ENCODE data around the gene SRP68.

Gene SRP68

GRCh38 chr17:76097716-76098295 is 25.5 kb upstream of the SRP68 start:
- H3K36me3 ChIP-seq (ENCODE audit: insufficient read depth, low read length), result peaks cover 65% of the 10 kb centered on the region
- H3K79me2 ChIP-seq (ENCODE audit: insufficient read depth, low read length), result no peaks in the 10 kb centered on the region
- no peak for TF ChIP-seq EZH2 (IDR thresholded peaks at IDR 0.05; ENCODE audit: borderline replicate concordance, low read length)
- H3K9me3 ChIP-seq (ENCODE audit: low read length), result no peaks in the 10 kb centered on the region
- H3K9me2 ChIP-seq (ENCODE audit: low read depth, low read length), result no peaks in the 10 kb centered on the region
- H4K20me1 ChIP-seq (ENCODE audit: insufficient read depth, low read length), result no peaks in the 10 kb centered on the region
- no peak overlapping the region for H3K9ac ChIP-seq (ENCODE audit: low read length)
- no peak overlapping the region for H3K27ac ChIP-seq (ENCODE audit: low read depth, low read length, poor library complexity, severe bottlenecking)
- H3F3A ChIP-seq (ENCODE audit: insufficient read depth, low read length), result no peaks in the 10 kb centered on the region
- peaks cover 2% of the 10 kb centered on the region for H3K4me1 ChIP-seq (ENCODE audit: insufficient read depth, low read length, severe bottlenecking)
- no peak overlapping the region for H3K4me2 ChIP-seq (ENCODE audit: low read length)
- H2AFZ ChIP-seq (ENCODE audit: low read length), result no peak overlapping the region
- no peaks in the 10 kb centered on the region for H3K27me3 ChIP-seq (ENCODE audit: insufficient read depth, low read length)
- H3K4me3 ChIP-seq (ENCODE audit: low read depth, low read length, poor library complexity, severe bottlenecking), result no peak overlapping the region

GRCh38 chr17:76095943-76096342 is 23.6 kb upstream of the SRP68 start:
- Histone ChIP-seq H3K27ac (ENCODE audit: low read depth, low read length, poor library complexity, severe bottlenecking) (no peak overlapping the region), H3K79me2 (ENCODE audit: insufficient read depth, low read length) (no peaks in the 10 kb centered on the region), H2AFZ (ENCODE audit: low read length) (no peak overlapping the region), H3K4me3 (ENCODE audit: low read depth, low read length, poor library complexity, severe bottlenecking) (no peak overlapping the region), H3K9ac (ENCODE audit: low read length) (no peak overlapping the region), H3K4me2 (ENCODE audit: low read length) (no peak overlapping the region), H3K27me3 (ENCODE audit: insufficient read depth, low read length) (no peaks in the 10 kb centered on the region), H3K9me2 (ENCODE audit: low read depth, low read length) (no peaks in the 10 kb centered on the region), H3F3A (ENCODE audit: insufficient read depth, low read length) (no peaks in the 10 kb centered on the region), H3K36me3 (ENCODE audit: insufficient read depth, low read length) (peaks cover 60% of the 10 kb centered on the region), H4K20me1 (ENCODE audit: insufficient read depth, low read length) (no peaks in the 10 kb centered on the region), H3K4me1 (ENCODE audit: insufficient read depth, low read length, severe bottlenecking) (no peaks in the 10 kb centered on the region), H3K9me3 (ENCODE audit: low read length) (no peaks in the 10 kb centered on the region)
- TF ChIP-seq EZH2 (IDR thresholded peaks at IDR 0.05; ENCODE audit: borderline replicate concordance, low read length), result no peak
- TF ChIP-seq, protein P1, sequence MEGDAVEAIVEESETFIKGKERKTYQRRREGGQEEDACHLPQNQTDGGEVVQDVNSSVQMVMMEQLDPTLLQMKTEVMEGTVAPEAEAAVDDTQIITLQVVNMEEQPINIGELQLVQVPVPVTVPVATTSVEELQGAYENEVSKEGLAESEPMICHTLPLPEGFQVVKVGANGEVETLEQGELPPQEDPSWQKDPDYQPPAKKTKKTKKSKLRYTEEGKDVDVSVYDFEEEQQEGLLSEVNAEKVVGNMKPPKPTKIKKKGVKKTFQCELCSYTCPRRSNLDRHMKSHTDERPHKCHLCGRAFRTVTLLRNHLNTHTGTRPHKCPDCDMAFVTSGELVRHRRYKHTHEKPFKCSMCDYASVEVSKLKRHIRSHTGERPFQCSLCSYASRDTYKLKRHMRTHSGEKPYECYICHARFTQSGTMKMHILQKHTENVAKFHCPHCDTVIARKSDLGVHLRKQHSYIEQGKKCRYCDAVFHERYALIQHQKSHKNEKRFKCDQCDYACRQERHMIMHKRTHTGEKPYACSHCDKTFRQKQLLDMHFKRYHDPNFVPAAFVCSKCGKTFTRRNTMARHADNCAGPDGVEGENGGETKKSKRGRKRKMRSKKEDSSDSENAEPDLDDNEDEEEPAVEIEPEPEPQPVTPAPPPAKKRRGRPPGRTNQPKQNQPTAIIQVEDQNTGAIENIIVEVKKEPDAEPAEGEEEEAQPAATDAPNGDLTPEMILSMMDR (IDR thresholded peaks at IDR 0.05; ENCODE audit: low read length), result no peak

GRCh38 chr17:76094046-76094445 is 21.7 kb upstream of the SRP68 start:
- no peak overlapping the region for H3K4me3 ChIP-seq (ENCODE audit: low read depth, low read length, poor library complexity, severe bottlenecking)
- H3K9me3 ChIP-seq (ENCODE audit: low read length), result no peaks in the 10 kb centered on the region
- H3K79me2 ChIP-seq (ENCODE audit: insufficient read depth, low read length), result no peaks in the 10 kb centered on the region
- no peak overlapping the region for H2AFZ ChIP-seq (ENCODE audit: low read length)
- H3F3A ChIP-seq (ENCODE audit: insufficient read depth, low read length), result no peaks in the 10 kb centered on the region
- no peaks in the 10 kb centered on the region for H3K4me1 ChIP-seq (ENCODE audit: insufficient read depth, low read length, severe bottlenecking)
- H3K4me2 ChIP-seq (ENCODE audit: low read length), result no peak overlapping the region
- H3K9ac ChIP-seq (ENCODE audit: low read length), result no peak overlapping the region
- no peaks in the 10 kb centered on the region for H4K20me1 ChIP-seq (ENCODE audit: insufficient read depth, low read length)
- no peak overlapping the region for H3K27ac ChIP-seq (ENCODE audit: low read depth, low read length, poor library complexity, severe bottlenecking)
- no peaks in the 10 kb centered on the region for H3K27me3 ChIP-seq (ENCODE audit: insufficient read depth, low read length)
- H3K9me2 ChIP-seq (ENCODE audit: low read depth, low read length), result no peaks in the 10 kb centered on the region
- TF ChIP-seq, protein P1 (IDR thresholded peaks at IDR 0.05; ENCODE audit: low read length), result no peak
- H3K36me3 ChIP-seq (ENCODE audit: insufficient read depth, low read length), result peaks cover 62% of the 10 kb centered on the region
